ENCODE results near the gene PNPLA3.

DNA sequence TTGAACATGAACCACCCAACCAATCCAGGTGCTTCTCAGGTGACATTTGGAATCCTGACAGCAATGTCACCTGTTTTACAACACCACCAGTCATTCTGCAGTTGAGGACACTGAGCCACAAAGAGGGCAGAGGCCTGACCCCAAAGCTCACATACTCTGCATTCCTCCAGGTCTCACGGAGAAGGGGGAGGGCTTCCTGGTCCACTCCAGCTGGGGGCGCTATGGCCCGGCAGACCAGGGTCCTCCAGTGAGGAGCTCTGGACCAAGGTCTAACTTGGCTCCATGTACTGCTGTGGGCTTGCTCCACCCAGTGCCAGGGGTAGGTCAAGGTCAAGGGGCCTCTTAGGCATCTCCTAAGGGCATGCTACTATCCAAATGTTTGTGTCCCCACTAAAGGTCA lies 1.5 kb upstream of the PNPLA3 start:
- no peak for TF ChIP-seq POLR2A (IDR thresholded peaks at IDR 0.05)
- TF ChIP-seq CTCF (IDR thresholded peaks at IDR 0.05): no peak

Data from heart left ventricle (tissue), 13 donors.